ENCODE data around the gene ACADM. TPM values are rescaled to one million over a fixed set of nuclear protein-coding genes. Genes with fewer than 3 reads are reported as not detected.
A peak's percentile ranks its signal among the peaks of the same experiment; 100 is the strongest.

ACADM gene
- total and polyA plus RNA-seq, 2 of the 13 experiments (the other 11 are each of a cell fraction or from before 2014, with no cell fraction given): 43.7 to 92.2 TPM

- TF ChIP-seq USF2 (IDR thresholded peaks at IDR 0.05; ENCODE audit: low read depth, low read length): no peak
- TF ChIP-seq USF2 (CRISPR knock-in tag; IDR thresholded peaks at IDR 0.05; ENCODE audit: borderline replicate concordance): no peak
- TF ChIP-seq ZNF24 (IDR thresholded peaks at IDR 0.05): no peak
- TF ChIP-seq ZNF274 (CRISPR knock-in tag; IDR thresholded peaks at IDR 0.05): no peak
- TF ChIP-seq GATA4 (IDR thresholded peaks at IDR 0.05; ENCODE audit: borderline replicate concordance, low read depth): peak; percentile 13; the same call in 1 of the 2 replicates
- no peak for TF ChIP-seq NFKB2 (CRISPR knock-in tag; IDR thresholded peaks at IDR 0.05; ENCODE audit: borderline replicate concordance)
- TF ChIP-seq ZNF367 (CRISPR knock-in tag; IDR thresholded peaks at IDR 0.05; ENCODE audit: borderline replicate concordance): no peak
- no peak for TF ChIP-seq ADNP (CRISPR knock-in tag; IDR thresholded peaks at IDR 0.05)
- no peak for TF ChIP-seq ZNF691 (CRISPR knock-in tag; IDR thresholded peaks at IDR 0.05; ENCODE audit: borderline replicate concordance, low read depth)
- TF ChIP-seq GMEB2 (CRISPR knock-in tag; IDR thresholded peaks at IDR 0.05; ENCODE audit: low read depth): no peak
- TF ChIP-seq MEIS1 (CRISPR knock-in tag; IDR thresholded peaks at IDR 0.05; ENCODE audit: borderline replicate concordance): no peak
- TF ChIP-seq SNAPC2 (CRISPR knock-in tag; IDR thresholded peaks at IDR 0.05): 0 out of 2 replicates have a peak, but pooled peaks have one; percentile 14
- no peak for TF ChIP-seq TRAFD1 (CRISPR knock-in tag; IDR thresholded peaks at IDR 0.05; ENCODE audit: borderline replicate concordance)
- no peak for TF ChIP-seq STAT6 (CRISPR knock-in tag; IDR thresholded peaks at IDR 0.05; ENCODE audit: borderline replicate concordance)
- TF ChIP-seq FOXM1 (CRISPR knock-in tag; IDR thresholded peaks at IDR 0.05): no peak
These were observed 479 bp upstream of the ACADM start (continued) for GRCh38 chr1:75723989-75724471.
